Fibroblast of skin of left biceps (primary cell): Measurements from ENCODE around the gene JMJD1C.
A peak's percentile ranks its signal among the peaks of the same experiment; 100 is the strongest.

Experiments used
- DNase-seq, 2 experiments: peaks; one replicate each; pipeline ENCODE4 v3.0.0-alpha.2; 2013; ENCODE audit warnings: low read depth in 2 of 2

The JMJD1C gene

DNA sequence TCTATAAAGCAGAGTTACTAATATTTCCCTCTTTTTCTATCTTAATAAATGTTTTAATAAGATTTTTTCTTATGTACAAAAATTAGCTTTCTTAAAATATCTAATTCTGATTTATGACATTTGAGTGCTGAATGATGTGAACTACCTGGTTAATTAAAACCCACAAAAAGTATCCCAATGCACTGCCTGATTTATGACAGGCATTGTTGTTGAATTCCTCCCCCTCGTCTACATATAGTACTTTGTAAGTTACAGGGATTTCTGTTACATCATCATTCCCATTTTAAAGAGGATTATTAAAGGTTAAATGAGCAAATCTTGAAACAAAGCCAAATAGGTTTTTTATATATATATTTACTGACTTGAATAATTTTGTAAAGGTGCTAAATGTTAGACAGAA is 241.5 kb downstream of the JMJD1C start:
- no peak for DNase-seq

DNA sequence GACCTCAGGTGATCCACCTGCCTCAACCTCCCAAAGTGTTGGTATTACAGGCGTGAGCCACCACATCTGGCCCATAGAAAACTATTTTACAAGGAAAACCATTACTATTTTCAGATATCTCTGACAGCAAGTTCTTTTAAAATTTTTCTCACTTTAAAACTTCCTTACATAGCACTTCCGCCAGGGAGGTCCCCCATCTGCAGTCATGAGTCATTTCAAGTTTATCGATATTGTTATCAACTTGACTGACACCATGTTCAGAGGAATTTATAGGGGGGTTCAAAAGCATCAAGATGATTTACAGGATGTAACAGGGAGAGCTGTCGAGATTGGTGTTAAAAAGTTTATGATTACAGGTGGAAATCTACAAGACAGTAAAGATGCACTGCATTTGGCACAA is 243.8 kb downstream of the JMJD1C start:
- no peak for DNase-seq

DNA sequence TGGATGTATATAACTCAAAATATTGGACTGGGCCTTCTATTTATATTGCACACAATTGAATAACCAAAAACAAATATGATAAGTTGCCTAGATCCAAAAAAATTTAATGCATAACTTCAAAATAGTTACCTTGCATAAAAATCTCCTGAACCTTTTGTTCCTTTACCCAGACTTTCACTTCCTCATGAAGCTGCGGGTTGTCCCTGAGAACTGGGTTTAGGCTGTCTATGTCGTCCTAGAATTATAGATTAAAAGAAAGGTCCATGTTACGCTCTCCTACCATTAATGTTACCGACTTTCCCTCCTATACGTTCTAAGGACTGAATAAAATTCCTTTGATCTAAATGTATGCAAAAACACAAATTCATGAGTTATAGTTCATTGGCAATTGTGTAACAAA is 246.0 kb downstream of the JMJD1C start:
- DNase-seq: no peak

DNA sequence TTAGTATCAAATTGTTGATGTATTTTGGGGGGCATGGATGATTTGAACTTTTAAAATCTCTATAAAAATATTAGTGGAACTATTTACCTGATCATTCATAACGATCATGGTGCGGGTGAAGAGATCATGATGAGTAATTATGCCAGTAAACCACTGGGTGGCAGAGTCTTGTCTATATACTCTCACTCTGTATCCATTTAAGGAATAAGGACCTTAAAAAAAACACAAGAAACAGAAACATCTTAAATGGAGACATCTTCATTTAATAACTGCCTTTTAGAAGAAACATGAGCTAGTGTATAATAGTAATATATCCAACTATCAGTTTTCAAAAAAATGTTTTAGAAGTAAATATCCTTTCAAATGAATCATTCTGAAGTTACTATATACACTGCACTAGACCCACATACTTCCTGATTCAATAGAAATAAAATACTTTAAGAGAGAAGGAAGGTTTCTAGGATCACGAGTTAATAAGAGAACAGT is 248.6 kb downstream of the JMJD1C start:
- peak in 1 of 2 experiments; percentile 29 for DNase-seq

DNA sequence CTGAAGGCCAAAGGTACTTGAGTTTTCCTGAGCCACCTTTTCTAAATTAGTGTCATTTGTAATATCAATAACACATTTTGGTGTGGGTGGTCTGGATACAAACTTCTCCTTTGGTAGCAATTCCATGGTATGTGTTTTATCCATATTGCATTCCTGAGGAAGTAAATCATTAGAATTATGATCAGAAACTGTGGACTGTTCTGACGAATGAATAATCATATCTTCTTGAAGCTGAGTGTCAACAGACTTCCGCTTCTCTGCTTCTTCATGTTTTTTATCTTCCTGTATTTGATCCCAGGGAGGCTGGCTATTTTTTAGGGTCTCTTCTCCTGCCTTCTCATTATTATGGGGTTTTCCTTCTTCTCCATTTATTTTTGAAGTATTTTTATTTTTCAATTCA is 251.2 kb downstream of the JMJD1C start:
- DNase-seq: no peak

DNA sequence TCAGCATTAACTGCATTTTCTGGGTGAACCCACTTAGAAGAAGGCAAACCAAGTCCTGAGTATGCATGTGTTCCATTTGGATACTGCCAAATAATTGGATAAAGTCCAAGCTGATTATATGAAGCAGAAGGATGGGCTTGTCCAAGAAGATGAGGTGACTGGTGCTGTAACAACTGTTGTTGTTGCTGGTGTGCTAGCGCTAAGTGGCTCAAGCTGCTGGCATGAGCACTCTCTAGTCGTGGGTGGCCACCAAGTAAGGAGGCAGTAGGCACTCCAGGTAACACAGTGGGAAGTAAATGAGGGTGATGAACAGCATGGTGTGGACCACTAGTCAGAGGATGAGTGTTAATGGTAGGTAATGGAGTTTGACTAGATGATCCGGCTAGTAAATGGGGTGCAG is 252.3 kb downstream of the JMJD1C start:
- no peak for DNase-seq

DNA sequence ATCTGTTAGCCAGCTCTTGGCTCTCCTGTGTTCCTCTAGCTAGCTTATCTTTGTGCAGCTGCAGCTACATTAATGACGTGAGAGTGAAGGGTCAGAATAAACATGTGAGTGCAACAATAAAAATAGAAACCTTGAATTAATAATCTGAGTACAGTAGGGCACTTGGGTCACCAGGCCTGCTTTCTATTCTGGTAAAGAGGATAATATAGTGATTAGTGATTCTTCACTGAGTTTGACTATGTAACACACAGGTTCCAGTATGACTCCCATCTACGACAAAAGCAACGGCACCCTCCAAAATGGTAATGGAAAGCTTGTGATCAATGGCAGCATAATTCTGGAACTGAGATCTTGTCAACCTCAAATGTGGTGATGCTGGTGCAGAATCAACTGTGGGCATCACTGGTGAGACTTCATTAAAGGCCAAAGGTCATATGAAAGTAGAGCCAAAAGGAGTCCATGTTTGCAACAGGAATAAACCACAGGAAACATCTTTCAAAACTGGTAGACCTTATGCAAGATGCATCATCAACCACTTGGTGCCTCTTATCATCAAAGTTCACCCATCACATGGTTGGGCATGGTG is 255.1 kb downstream of the JMJD1C start:
- DNase-seq: no peak

DNA sequence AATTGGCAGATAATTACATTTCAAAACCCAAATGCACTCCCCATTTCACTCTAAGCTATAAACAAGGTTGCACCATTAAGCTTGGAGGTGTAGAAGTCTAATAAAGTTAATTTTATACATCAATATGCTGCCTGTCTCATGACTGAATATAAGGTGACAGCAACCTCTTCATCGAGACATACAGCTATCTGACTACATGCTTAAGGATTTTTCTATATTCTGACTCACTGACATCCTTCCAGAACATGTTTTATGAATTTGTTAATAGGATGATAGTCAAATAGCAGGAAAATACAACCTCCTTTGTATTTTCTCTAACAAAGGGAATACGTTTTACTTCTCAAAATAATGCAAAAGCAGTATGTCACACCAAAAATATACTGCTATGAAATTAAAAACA is 256.1 kb downstream of the JMJD1C start:
- DNase-seq: no peak

DNA sequence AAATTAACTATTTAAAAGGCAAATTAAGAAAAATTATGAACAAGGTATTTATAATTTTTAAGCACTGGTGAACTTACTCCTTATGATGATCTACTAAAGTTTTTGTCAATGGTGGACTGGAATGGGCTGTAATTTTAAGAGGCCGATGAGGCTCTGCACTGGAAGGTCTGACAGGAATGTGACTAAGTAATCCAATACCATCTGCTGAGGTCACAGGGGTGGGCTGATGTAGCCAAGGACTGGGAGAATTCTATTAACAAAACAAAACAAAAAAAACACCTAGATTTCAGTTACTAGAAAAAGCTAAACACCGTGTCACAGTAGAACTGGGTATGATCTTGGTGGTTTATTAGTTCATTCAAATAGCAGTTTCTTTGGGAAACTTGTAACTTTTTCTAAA is 256.8 kb downstream of the JMJD1C start:
- no peak for DNase-seq

DNA sequence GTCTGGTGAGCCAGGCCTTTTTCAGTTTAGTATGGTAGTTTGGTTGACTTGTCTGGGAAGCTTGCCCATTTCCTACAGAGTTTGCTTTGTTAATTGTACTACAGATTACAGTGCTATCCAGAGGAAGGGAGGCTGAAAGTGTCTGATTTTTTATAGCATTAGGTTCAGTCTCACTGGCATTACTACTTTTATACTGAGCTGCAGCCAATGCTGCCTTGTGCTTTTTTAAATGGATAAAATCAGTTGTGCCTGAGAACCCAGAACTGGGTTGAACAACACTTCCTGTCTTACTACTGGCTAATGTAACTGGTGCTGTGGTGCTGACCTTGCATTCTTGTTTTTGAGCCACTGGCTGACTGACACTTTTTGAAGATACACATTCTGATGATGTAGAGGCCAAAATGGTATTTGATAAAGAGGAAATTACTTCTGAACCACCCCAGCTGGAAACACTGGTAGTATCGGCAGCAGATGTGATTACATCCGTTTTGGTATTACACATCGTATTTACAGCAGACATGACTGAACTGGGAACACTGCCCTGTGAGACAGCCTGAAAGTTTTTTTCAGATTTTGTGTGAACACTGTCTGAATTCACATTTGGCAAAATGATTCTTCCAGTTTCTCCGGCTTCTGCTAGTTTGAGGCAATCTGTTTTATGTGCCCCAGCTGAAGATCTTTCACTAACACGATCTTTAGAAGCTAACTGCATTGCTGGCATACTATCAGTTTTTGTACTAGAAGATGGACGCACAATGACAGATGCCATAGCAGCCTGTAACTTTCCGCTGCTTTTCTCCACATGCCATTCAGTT is 258.6 kb downstream of the JMJD1C start:
- DNase-seq: peak; percentile 71 to 72

DNA sequence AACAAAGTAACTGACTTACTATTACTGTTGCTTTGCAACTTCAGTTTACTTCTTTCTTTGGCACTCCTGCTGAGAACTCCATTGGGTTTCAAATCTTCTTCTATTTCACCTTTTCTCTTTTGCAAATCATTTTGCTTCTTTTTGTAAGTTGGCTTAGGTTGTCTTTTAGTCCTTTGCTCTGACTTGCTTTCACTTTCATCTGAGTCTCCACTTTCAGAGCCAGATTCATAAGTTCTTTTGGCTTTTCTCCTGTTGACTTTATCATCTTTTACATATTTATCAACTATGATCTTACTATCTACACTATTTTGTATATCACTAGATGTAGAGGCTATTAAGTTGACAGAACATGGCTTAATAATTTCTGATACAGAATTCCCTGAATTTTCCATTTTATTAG is 259.2 kb downstream of the JMJD1C start:
- no peak for DNase-seq

DNA sequence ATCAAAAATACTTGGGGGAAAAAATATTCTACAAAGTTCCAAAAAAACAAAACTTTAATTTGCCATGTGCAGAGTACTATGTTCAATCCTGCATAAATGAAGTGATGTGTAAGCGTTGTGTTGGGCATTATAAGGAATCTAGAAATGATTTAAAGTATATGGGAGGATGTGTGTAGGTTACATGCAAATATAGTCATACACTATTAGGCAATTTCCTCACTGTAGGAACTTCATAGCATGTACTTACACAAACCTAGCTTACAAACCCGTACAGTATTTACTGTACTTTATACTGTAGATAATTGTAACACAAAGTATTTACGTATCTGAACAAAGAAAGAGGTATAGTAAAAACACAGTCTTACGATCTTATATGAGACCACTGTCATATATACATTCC is 260.4 kb downstream of the JMJD1C start:
- no peak for DNase-seq

DNA sequence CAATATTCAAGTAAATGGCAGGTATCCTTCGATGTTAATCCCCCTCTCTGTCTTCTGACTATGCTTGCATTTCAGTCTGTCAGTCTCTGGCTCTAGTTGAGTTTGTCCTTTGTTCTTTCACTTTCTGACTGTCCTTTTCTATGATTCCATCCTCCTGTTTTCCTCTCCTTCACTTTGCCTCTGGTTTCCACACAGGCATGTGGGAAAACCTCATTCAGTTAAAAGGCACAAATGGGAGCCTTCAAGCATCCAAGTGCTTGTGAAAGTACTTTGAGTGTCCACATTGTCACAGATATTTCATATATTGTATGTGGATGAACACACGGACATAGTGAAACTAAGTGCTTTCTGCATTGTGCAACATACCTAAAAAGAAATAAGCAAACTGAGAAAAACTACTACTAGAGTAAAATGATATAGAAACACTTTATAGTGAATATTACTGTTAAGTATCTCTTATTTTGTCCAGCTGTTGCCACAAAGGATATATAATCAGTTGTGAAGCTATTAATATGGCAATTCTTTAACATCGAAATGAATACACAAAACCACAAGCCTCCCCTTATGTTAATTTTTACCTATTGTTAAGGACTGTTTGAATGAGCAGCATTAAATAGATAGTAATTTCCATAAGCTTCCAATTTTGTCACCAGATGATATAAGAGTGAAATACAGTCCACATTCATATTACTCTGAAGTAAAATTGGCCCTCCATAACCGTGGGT is 260.9 kb downstream of the JMJD1C start:
- DNase-seq: no peak

DNA sequence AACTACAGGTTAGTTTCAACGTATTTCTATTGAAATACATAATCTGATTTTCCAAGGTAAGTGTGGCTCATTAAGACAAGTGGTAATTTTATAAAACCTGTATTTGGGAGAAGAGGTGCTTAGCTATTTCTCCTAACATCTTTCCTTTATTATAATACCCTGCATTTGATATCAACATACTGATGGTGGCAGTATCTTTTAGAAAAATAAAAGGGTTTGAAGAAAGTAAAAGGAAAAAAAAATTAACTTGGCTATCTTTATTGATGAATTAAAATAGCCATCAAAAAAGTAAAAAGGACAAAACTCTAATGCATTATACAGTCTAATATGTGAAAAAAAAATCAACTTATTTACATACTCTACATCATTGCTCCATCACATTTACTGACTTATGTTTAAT is 264.7 kb downstream of the JMJD1C start:
- DNase-seq: no peak

DNA sequence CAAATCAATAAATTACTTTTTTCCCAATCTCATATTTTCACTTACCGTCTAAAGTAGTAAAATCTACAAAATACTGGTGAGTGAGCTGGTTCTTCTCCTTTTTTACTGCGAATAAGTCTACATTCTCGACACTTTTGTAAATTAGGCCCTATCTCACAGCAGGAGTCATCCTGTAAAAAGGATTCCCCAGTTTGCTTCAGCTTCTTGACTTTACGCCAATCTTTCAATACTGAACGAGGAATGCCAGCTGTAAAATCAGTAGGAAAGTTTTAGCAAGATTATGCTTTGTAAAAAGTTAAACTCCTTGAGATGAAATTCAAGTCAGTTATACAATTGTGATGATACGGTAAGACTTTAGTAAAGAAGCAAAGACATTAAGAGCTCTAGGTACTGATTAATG is 265.3 kb downstream of the JMJD1C start:
- DNase-seq: no peak

DNA sequence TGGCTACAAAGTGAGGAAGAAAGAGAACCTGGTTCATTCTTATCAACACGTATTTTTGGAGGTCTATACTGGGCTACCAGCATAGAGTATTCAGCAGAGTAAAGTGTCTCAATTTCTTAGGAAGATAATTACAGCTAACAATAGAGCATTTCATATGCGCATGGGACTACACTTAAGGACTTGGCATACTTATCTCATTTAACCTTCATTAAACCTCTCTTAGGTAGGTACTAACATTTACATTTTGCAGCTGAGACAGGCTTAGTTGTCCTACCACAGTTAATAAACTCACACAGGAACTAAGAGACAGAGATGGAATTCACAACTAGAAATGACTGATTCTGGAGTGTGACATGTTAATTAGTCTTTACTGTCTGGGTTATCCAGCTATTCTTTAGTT is 266.1 kb downstream of the JMJD1C start:
- no peak for DNase-seq

DNA sequence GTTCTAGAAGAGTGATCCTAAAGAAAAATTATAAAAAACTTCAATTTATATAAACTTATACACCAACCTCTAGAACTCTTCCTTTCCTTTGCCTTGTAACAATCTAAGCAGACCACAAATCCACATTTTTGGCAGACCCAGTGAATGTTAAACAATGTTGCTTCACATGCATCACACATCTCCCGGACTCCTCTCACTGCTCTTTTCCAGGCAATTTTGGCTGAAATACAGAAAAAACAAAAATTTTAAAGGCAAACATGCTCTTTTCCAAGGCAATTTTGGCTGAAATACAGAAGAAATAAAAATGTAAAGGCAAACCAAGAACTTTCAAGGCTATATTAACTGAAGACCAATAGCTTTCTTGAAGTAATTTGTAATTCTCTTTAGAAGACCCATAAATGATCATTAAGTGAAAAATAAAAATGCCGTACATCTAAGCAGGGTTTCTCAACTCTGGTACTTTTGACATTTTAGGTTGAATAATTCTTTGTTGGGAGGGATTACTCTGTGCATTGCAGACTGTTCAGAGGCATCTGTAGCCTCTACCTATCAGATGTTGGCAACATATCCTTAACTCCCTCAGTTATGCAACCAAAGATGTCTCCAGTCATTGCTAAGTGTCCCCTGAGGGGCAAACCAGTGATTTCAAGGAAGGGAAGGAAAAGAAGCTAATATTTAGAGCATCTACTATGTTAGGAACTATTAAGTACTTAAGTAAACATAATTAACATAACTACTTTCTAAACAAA is 268.3 kb downstream of the JMJD1C start:
- peak; percentile 83 to 87 for DNase-seq

DNA sequence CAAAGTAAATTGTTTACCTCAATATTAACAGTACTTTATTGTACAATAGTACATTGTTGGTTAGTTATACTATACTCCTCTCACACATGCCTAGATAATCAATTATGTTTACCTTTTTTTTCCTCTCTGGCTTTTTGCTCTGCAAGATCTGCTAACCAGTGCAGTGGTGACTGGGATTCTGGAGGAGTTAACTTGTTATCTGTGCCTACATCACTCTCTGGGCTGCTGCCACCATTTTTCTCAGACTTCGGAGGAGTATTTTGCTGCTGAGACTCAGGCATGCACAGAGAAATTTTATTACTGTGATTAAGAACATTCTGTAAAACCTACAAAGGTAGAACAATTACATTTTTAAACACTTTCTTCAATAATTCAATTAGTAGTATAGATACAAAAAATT is 273.0 kb downstream of the JMJD1C start:
- DNase-seq: no peak

DNA sequence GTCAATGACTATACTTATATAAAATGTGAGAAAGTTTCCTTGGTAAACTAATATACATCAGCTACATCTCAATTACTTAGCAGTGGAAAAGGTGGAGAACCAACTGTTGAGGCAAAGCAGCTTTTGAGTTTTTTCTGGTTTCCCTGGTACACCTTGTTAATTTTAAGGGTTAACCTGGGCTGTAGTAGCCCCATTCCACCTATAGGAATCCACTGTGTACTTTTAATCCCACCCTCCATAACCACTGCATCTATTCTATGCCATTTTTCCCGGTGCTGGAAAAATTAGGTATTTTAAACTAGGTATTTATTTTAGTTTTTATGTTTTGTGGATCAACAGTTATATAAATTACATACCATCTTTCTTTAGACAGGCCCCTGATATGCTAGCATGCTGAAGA is 290.2 kb downstream of the JMJD1C start:
- no peak for DNase-seq

DNA sequence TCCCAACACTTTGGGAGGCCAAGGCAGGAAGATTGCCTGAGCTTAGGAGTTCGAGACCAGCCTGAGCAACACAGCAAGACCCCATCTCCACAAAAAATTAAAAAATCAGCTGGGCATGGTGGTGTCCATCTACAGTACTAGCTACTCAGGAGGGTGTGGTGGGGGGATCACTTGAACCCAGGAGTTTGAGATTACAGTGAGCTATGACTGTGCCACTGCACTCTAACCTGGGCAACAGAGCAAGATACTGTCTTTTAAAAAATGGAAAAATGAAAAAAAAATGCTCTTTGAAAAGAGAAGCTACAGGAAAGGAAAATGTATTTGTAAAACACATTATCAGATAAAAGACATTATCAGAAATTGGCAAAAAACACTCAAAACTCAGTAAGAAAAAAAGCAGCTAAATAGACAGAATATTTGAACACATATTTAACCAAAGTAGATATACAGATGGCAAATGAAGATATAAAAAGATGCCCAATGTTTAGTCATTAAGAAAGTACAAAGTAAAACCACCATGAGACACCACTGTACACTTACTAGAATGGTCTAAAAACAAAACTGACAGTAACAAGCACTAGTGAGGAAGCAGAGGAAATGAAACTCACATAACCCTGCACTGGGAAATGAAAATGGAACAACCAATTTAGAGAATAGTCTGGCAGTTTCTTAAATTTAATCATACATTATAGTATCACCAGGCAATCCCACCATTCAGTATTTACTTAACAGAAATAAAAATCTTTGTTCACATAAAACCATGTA is 292.1 kb downstream of the JMJD1C start:
- no peak for DNase-seq

DNA sequence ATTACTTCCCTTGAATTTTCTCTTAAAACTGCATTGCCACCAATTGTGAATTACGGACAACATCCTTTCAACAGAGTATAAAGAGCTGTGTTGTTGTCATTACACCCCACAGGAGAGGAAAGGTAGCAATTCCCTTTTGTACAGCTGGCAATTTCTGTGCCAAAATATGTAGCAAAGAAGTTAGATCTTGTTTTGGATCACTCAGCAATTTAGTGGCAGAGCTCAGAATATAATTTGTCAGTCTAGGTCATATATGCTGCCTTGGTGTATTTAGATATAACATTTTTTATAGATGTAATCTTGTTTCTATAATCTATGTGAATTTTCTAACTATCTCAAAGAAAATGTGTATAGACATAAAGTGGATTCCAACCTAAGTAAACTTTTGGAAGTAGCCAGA is 293.9 kb downstream of the JMJD1C start:
- no peak for DNase-seq
